HCT116 (cell line): ENCODE data around the gene BAX. TPM values are rescaled to one million over a fixed set of nuclear protein-coding genes. Genes with fewer than 3 reads are reported as not detected.

Experiments used
- ATAC-seq: fragments of 200-7000 bp; cut with Tn5 transposase; 2 replicates; pipeline ENCODE4 v1.9.1; 2020; ENCODE audit warnings: mild to moderate bottlenecking, moderate library complexity
- BruUV-seq: library from RNA; stranded (reverse); fragments of 400-500 nt; replicated peaks from 2 replicates; lab custom pipeline; 2021; lab: Mats Ljungman, UMichigan
- CTCF ChIA-PET: fragments of 300-600 bp; sonication (Branson Sonifier 250); formaldehyde crosslinking; loops from one replicate; lab custom pipeline; 2021; ENCODE audit warnings: antibody characterized with exemption; lab: Charles Lee
- POLR2A ChIA-PET: fragments of 300-600, 350-600 bp; sonication (Branson Sonifier 250); formaldehyde crosslinking; loops from one replicate; lab custom pipeline; 2021; ENCODE audit warnings: antibody characterized with exemption; lab: Charles Lee
- RAD21 ChIA-PET, 2 experiments: fragments of 300-600 bp; sonication (Branson Sonifier 250); formaldehyde crosslinking; loops; one replicate each; lab custom pipeline; 2023; ENCODE audit warnings: low total read pairs in 2 of 2; ENCODE audit not compliant: uncharacterized antibody in 2 of 2, unreplicated experiment in 2 of 2, low non-redundant PET in 1 of 2; lab: Charles Lee
- DNase-seq: peaks from one replicate; pipeline ENCODE4 v3.0.0-alpha.2; 2010; ENCODE audit warnings: low read depth, low spot score
- H2AFZ ChIP-seq: fragments of 200-600 bp; shearing (Covaris generic), sonication (generic); 2 replicates; pipeline ENCODE4 v1.6.1; 2017; ENCODE audit warnings: low read depth, mixed run types, mixed read lengths, antibody characterized with exemption, low read length; ENCODE audit not compliant: poor library complexity, severe bottlenecking
- H3K27ac ChIP-seq: 2 replicates; pipeline ENCODE4 v1.5.1; 2012; ENCODE audit warnings: low read depth, low read length
- H3K27me3 ChIP-seq: fragments of 200-600 bp; sonication (generic); 2 replicates; pipeline ENCODE4 v1.6.1; 2016; ENCODE audit warnings: mixed run types, low read length, mixed read lengths; ENCODE audit not compliant: insufficient read depth
- H3K36me3 ChIP-seq, 2 experiments: fragments of 200-500 bp in 1 of 2; fragments of 200-600 bp in 1 of 2; sonication (Bioruptor generic) in 1 of 2; sonication (generic) in 1 of 2; 2 replicates each; pipeline versions ENCODE4 v1.5.1 to v1.6.1; 2014 to 2016; ENCODE audit warnings: low read length in 2 of 2, inconsistent platforms in 1 of 2, mixed read lengths in 1 of 2, mixed run types in 1 of 2; ENCODE audit not compliant: insufficient read depth in 2 of 2, control insufficient read depth in 1 of 2
- H3K4me1 ChIP-seq, 2 experiments: fragments of 200-600 bp in 1 of 2; sonication (generic) in 1 of 2; 2 replicates each; pipeline versions ENCODE4 v1.5.1 to v1.6.1; 2012 to 2017; ENCODE audit warnings: low read length in 2 of 2, inconsistent platforms in 1 of 2, mild to moderate bottlenecking in 1 of 2, mixed read lengths in 1 of 2, mixed run types in 1 of 2, moderate library complexity in 1 of 2; ENCODE audit not compliant: insufficient read depth in 2 of 2, control insufficient read depth in 1 of 2
- H3K4me2 ChIP-seq: fragments of 200-600 bp; sonication (generic); 2 replicates; pipeline ENCODE4 v1.6.1; 2017; ENCODE audit warnings: mixed run types, low read length, mixed read lengths
- H3K4me3 ChIP-seq, 2 experiments: fragments of 200-600 bp in 1 of 2; sonication (generic) in 1 of 2; replicated peaks in 1 of 2; 2 replicates each; pipeline ENCODE4 v1.5.1; 2011 to 2016; ENCODE audit warnings: low read length in 2 of 2, control low read depth in 1 of 2, low read depth in 1 of 2, mild to moderate bottlenecking in 1 of 2, mixed read lengths in 1 of 2, mixed run types in 1 of 2
- H3K79me2 ChIP-seq: fragments of 200-600 bp; sonication (generic); 2 replicates; pipeline ENCODE4 v1.6.1; 2017; ENCODE audit warnings: mild to moderate bottlenecking, mixed run types, low read length, moderate library complexity, mixed read lengths; ENCODE audit not compliant: insufficient read depth
- H3K9ac ChIP-seq: fragments of 200-600 bp; sonication (generic); 2 replicates; pipeline ENCODE4 v1.6.1; 2016; ENCODE audit warnings: low read length, mixed read lengths
- H3K9me2 ChIP-seq: fragments of 200-600 bp; sonication (generic), shearing (Covaris generic); 2 replicates; pipeline ENCODE4 v1.6.1; 2017; ENCODE audit warnings: mixed run types, mild to moderate bottlenecking, moderate library complexity; ENCODE audit not compliant: insufficient read depth
- H3K9me3 ChIP-seq, 2 experiments: fragments of 200-500 bp in 1 of 2; fragments of 200-600 bp in 1 of 2; sonication (Bioruptor generic) in 1 of 2; sonication (generic) in 1 of 2; 2 replicates each; pipeline ENCODE4 v1.6.1; 2014 to 2017; ENCODE audit warnings: low read length in 2 of 2, mixed read lengths in 2 of 2, inconsistent platforms in 1 of 2, low read depth in 1 of 2, mild to moderate bottlenecking in 1 of 2, mixed run types in 1 of 2, moderate library complexity in 1 of 2; ENCODE audit not compliant: control insufficient read depth in 1 of 2, insufficient read depth in 1 of 2
- H4K20me1 ChIP-seq: fragments of 200-600 bp; sonication (generic), shearing (Covaris generic); 2 replicates; pipeline ENCODE4 v1.6.1; 2017; ENCODE audit warnings: mixed run types, mild to moderate bottlenecking, moderate library complexity; ENCODE audit not compliant: insufficient read depth
- POLR2A ChIP-seq: IDR thresholded peaks from 2 replicates; pipeline ENCODE4 v1.7.0; 2011; ENCODE audit warnings: borderline replicate concordance; ENCODE audit not compliant: insufficient read depth, insufficient read length; ENCODE audit errors: extremely low read depth
- TCF7L2 ChIP-seq: IDR thresholded peaks from 2 replicates; pipeline ENCODE4 v1.7.0; 2011; ENCODE audit warnings: borderline replicate concordance, inconsistent platforms; ENCODE audit not compliant: insufficient read depth, insufficient read length; ENCODE audit errors: extremely low read depth
- YY1 ChIP-seq: IDR thresholded peaks from 2 replicates; pipeline ENCODE4 v1.6.1; 2011; ENCODE audit warnings: low read length, low read depth, moderate library complexity, mild to moderate bottlenecking; ENCODE audit not compliant: insufficient replicate concordance; ENCODE audit errors: extremely low read depth
- intact Hi-C: fragments of 100-400 bp; cut with micrococcal nuclease; formaldehyde crosslinking; loops from 2 replicates; pipeline ENCODE4 v1.10.0; 2022
- total RNA-seq: library from RNA; stranded (reverse); gene quantifications from one replicate; pipeline ENCODE4 v1.2.1, GENCODE V29; 2021; ENCODE audit not compliant: unreplicated experiment
- TF ChIP-seq, protein P1 (sequence below): IDR thresholded peaks from 2 replicates; pipeline ENCODE4 v1.6.1; 2012; ENCODE audit warnings: low read depth
- TF ChIP-seq, protein P2 (sequence below): IDR thresholded peaks from 2 replicates; pipeline ENCODE4 v1.6.1; 2012
- TF ChIP-seq, protein P3 (sequence below): IDR thresholded peaks from 2 replicates; pipeline ENCODE4 v1.6.1; 2012

The BAX gene
- total RNA-seq, 1 experiment from 2014 or later, result 96.4 TPM

DNA sequence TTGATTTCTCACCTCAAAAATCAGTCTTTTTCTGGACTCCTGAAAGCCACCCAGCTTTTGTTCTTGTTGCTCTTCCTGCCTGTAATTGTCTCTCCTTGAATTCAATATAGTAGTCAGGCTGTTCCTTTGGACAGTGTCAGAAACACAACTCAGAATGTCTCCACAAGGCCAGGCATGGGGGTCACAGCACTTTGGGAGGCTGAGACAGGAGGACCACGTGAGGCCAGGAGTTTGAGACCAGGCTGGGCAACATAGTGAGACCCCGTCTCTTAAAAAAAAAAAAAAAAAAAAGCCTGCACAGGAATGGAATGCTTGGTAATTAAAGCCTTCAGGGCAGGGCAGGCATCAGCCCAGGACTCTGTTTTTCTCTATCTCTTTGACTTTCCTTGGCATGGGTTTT, 8.9 kb upstream of the BAX start:
- Histone ChIP-seq H3K36me3 (0 out of 4 replicates have a peak, but pooled peaks cover 0 to 3% of the 10 kb centered on the region in 2 experiments), H3K9ac (no peak overlapping the region), H3K9me3 (no peaks in the 10 kb centered on the region), H3K4me1 (no peaks in the 10 kb centered on the region), H4K20me1 (no peaks in the 10 kb centered on the region), H3K4me3 (no peak overlapping the region), H3K27ac (no peak overlapping the region), H3K79me2 (no peaks in the 10 kb centered on the region), H3K9me2 (no peaks in the 10 kb centered on the region), H3K4me2 (no peak overlapping the region), H2AFZ (no peak overlapping the region), H3K27me3 (no peaks in the 10 kb centered on the region)
- ChIA-PET RAD21 (no interaction called here), POLR2A (interaction anchor here (0.7 to 1.3 kb wide), 2 partner anchors 13 to 507 kb away, joined by 3 to 4 read pairs; partner anchors contain the start of genes ALDH16A1 and DHDH), CTCF (no interaction called here)
- no peak for ATAC-seq
- intact Hi-C loops, result no loop called here
- BruUV-seq, result no TSS peak
- no peak for DNase-seq
- TF ChIP-seq YY1, result no peak
- no peak for TF ChIP-seq POLR2A

DNA sequence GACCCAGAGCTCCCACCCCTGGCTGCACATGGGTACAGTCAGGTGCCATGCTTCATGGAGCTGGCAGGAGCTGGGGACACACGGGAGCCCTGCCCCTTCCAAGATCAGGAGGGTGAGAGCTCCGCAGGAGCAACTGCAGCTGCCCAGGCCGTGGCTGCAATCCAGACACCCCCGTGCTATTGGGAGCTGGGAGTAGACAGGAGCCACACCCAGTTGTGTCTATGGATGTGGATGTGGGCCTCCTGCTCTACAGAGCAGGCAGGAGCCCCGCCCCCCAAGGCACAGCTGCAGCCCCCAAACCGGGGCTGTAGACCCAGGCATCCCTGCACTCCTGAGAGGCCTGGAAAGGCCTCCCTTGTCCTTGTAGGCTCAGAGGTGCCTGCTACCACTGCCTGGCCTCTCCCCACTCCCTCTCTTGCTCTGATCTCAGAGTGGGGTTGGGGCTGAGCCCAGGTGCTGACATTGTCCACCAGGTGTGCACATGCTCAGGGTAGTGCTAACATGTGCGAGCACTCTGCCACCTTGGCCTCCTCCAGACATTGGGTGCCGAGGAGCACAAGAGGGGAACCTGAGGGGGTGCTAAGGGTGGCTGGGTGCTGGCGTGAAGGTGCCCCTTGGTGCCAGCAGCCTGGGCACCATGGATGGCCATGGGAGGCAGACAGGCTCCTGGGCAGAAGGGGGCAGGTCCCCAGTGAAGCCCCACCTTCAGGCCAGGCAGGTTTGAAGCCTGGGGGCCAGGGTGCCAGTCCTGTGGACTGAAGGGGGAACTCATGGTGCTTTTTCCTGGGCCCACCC, 8.0 kb upstream of the BAX start:
- POLR2A ChIA-PET, result interaction anchor here (0.7 to 1.3 kb wide), 2 partner anchors 13 to 506 kb away, joined by 3 to 4 read pairs; partner anchors contain the start of genes ALDH16A1 and DHDH
- no peak overlapping the region for H3K4me2 ChIP-seq
- TF ChIP-seq, protein P1, sequence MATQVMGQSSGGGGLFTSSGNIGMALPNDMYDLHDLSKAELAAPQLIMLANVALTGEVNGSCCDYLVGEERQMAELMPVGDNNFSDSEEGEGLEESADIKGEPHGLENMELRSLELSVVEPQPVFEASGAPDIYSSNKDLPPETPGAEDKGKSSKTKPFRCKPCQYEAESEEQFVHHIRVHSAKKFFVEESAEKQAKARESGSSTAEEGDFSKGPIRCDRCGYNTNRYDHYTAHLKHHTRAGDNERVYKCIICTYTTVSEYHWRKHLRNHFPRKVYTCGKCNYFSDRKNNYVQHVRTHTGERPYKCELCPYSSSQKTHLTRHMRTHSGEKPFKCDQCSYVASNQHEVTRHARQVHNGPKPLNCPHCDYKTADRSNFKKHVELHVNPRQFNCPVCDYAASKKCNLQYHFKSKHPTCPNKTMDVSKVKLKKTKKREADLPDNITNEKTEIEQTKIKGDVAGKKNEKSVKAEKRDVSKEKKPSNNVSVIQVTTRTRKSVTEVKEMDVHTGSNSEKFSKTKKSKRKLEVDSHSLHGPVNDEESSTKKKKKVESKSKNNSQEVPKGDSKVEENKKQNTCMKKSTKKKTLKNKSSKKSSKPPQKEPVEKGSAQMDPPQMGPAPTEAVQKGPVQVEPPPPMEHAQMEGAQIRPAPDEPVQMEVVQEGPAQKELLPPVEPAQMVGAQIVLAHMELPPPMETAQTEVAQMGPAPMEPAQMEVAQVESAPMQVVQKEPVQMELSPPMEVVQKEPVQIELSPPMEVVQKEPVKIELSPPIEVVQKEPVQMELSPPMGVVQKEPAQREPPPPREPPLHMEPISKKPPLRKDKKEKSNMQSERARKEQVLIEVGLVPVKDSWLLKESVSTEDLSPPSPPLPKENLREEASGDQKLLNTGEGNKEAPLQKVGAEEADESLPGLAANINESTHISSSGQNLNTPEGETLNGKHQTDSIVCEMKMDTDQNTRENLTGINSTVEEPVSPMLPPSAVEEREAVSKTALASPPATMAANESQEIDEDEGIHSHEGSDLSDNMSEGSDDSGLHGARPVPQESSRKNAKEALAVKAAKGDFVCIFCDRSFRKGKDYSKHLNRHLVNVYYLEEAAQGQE, result no peak
- TF ChIP-seq, protein P2, sequence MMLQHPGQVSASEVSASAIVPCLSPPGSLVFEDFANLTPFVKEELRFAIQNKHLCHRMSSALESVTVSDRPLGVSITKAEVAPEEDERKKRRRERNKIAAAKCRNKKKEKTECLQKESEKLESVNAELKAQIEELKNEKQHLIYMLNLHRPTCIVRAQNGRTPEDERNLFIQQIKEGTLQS, result no peak
- TF ChIP-seq, protein P3, sequence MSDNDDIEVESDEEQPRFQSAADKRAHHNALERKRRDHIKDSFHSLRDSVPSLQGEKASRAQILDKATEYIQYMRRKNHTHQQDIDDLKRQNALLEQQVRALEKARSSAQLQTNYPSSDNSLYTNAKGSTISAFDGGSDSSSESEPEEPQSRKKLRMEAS, result no peak
- no peak for TF ChIP-seq TCF7L2
- H3K4me3 ChIP-seq, result no peak overlapping the region
- no peaks in the 10 kb centered on the region for H4K20me1 ChIP-seq
- no TSS peak for BruUV-seq
- DNase-seq, result no peak
- intact Hi-C loops, result no loop called here
- no peaks in the 10 kb centered on the region for H3K9me3 ChIP-seq
- H3K79me2 ChIP-seq, result no peaks in the 10 kb centered on the region
- no peak overlapping the region for H2AFZ ChIP-seq
- RAD21 ChIA-PET, result no interaction called here
- CTCF ChIA-PET, result no interaction called here
- no peak for ATAC-seq
- no peaks in the 10 kb centered on the region for H3K9me2 ChIP-seq
- H3K27me3 ChIP-seq, result no peaks in the 10 kb centered on the region
- H3K27ac ChIP-seq, result no peak overlapping the region
- H3K4me1 ChIP-seq, result no peaks in the 10 kb centered on the region
- H3K9ac ChIP-seq, result no peak overlapping the region
- H3K36me3 ChIP-seq, result 0 out of 4 replicates have a peak, but pooled peaks cover 0 to 3% of the 10 kb centered on the region in 2 experiments
